ENCODE results near the gene CLIC1.

GRCh38 chr6:31762878-31763618 lies 26.7 kb upstream of the CLIC1 start:
- TF ChIP-seq, protein P1, sequence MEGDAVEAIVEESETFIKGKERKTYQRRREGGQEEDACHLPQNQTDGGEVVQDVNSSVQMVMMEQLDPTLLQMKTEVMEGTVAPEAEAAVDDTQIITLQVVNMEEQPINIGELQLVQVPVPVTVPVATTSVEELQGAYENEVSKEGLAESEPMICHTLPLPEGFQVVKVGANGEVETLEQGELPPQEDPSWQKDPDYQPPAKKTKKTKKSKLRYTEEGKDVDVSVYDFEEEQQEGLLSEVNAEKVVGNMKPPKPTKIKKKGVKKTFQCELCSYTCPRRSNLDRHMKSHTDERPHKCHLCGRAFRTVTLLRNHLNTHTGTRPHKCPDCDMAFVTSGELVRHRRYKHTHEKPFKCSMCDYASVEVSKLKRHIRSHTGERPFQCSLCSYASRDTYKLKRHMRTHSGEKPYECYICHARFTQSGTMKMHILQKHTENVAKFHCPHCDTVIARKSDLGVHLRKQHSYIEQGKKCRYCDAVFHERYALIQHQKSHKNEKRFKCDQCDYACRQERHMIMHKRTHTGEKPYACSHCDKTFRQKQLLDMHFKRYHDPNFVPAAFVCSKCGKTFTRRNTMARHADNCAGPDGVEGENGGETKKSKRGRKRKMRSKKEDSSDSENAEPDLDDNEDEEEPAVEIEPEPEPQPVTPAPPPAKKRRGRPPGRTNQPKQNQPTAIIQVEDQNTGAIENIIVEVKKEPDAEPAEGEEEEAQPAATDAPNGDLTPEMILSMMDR (IDR thresholded peaks at IDR 0.05), result no peak
- no peak for TF ChIP-seq ZFX (IDR thresholded peaks at IDR 0.05; ENCODE audit: borderline replicate concordance)

All from 22Rv1 (cell line).